ENCODE measurements around the gene PRKCB.

PRKCB gene

GRCh38 chr16:23981429-23982399 lies 145.9 kb downstream of the PRKCB start:
- Histone ChIP-seq H3K27ac (ENCODE audit: low read depth, low read length, severe bottlenecking) (no peak overlapping the region), H3K36me3 (ENCODE audit: control insufficient read depth, insufficient read depth, low read length) (no peaks in the 10 kb centered on the region), H3K9me3 (ENCODE audit: control insufficient read depth, low read length) (no peaks in the 10 kb centered on the region), H3K4me3 (ENCODE audit: extremely low read depth, insufficient read depth, low read length, poor library complexity, severe bottlenecking) (no peak overlapping the region), H3K4me1 (ENCODE audit: control insufficient read depth, insufficient read depth, low read length, poor library complexity, severe bottlenecking) (no peaks in the 10 kb centered on the region)
- 57 to 100% methylated on average over 1 of the region's 4 CpGs for WGBS, 2 experiments (ENCODE audit: insufficient coverage in 2 of 2)

GRCh38 chr16:23986455-23986854 lies 150.7 kb downstream of the PRKCB start:
- no peak overlapping the region for H3K27ac ChIP-seq (ENCODE audit: low read depth, low read length, severe bottlenecking)
- H3K4me1 ChIP-seq (ENCODE audit: control insufficient read depth, insufficient read depth, low read length, poor library complexity, severe bottlenecking), result no peaks in the 10 kb centered on the region
- H3K4me3 ChIP-seq (ENCODE audit: extremely low read depth, insufficient read depth, low read length, poor library complexity, severe bottlenecking), result no peak overlapping the region
- H3K9me3 ChIP-seq (ENCODE audit: control insufficient read depth, low read length), result no peaks in the 10 kb centered on the region
- no peaks in the 10 kb centered on the region for H3K36me3 ChIP-seq (ENCODE audit: control insufficient read depth, insufficient read depth, low read length)
- no CpG with 5 or more reads among the region's 2 CpGs for WGBS, 2 experiments (ENCODE audit: insufficient coverage in 2 of 2)

DNA sequence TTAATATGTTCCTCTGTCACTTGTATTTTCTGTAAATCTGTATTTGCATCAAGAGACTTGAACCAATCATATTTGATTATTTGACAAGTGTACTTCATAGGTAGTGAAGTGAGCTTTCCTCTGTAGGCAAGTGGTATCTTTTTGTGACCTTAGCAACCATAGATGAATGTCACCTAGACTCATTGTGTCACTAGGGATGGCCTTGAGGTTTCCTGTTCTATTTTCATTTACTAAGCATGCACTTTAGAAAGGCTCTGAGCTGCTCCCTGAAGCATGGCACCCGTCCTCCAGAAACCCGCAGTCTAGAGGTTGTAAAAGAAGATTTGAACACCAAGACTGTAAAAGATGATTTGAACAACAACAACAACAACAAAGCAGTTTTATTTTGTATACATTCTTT lies 151.7 kb downstream of the PRKCB start:
- Histone ChIP-seq H3K4me1 (ENCODE audit: control insufficient read depth, insufficient read depth, low read length, poor library complexity, severe bottlenecking) (no peaks in the 10 kb centered on the region), H3K9me3 (ENCODE audit: control insufficient read depth, low read length) (no peaks in the 10 kb centered on the region), H3K36me3 (ENCODE audit: control insufficient read depth, insufficient read depth, low read length) (no peaks in the 10 kb centered on the region), H3K27ac (ENCODE audit: low read depth, low read length, severe bottlenecking) (no peak overlapping the region), H3K4me3 (ENCODE audit: extremely low read depth, insufficient read depth, low read length, poor library complexity, severe bottlenecking) (no peak overlapping the region)
- no CpG with 5 or more reads among the region's 2 CpGs for WGBS, 2 experiments (ENCODE audit: insufficient coverage in 2 of 2)

- WGBS, 2 experiments (ENCODE audit: insufficient coverage in 2 of 2), result 73 to 100% methylated on average over 1 of the region's 3 CpGs
- no peaks in the 10 kb centered on the region for H3K4me1 ChIP-seq (ENCODE audit: control insufficient read depth, insufficient read depth, low read length, poor library complexity, severe bottlenecking)
These were observed 154.7 kb downstream of the PRKCB start for GRCh38 chr16:23990507-23990906.

DNA sequence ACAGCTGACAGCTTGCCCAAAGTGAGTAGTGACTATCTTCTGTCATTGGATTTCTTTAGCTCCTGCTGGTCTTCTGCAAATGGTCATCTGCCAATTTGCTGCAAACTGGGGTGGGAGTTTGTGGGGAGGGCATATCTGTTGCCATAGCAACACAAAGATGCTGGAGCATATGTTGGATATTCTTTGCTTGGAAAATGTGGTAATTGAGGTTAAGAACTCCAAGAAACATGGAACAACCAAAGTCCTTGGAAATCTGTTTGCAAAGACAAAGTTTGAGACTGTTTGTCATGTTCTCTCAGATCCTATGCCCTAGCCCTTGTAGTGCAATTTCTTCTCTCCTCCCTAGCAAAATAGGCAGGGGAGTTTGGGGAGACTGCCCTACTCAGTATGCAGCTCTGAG lies 155.3 kb downstream of the PRKCB start:
- Histone ChIP-seq H3K27ac (ENCODE audit: low read depth, low read length, severe bottlenecking) (no peak overlapping the region), H3K4me3 (ENCODE audit: extremely low read depth, insufficient read depth, low read length, poor library complexity, severe bottlenecking) (no peak overlapping the region), H3K36me3 (ENCODE audit: control insufficient read depth, insufficient read depth, low read length) (no peaks in the 10 kb centered on the region), H3K9me3 (ENCODE audit: control insufficient read depth, low read length) (no peaks in the 10 kb centered on the region), H3K4me1 (ENCODE audit: control insufficient read depth, insufficient read depth, low read length, poor library complexity, severe bottlenecking) (no peaks in the 10 kb centered on the region)

More at GRCh38 chr16:23990507-23990906, 154.7 kb downstream of the PRKCB start:
- Histone ChIP-seq H3K27ac (ENCODE audit: low read depth, low read length, severe bottlenecking) (no peak overlapping the region), H3K4me3 (ENCODE audit: extremely low read depth, insufficient read depth, low read length, poor library complexity, severe bottlenecking) (no peak overlapping the region), H3K36me3 (ENCODE audit: control insufficient read depth, insufficient read depth, low read length) (no peaks in the 10 kb centered on the region), H3K9me3 (ENCODE audit: control insufficient read depth, low read length) (no peaks in the 10 kb centered on the region)

- Histone ChIP-seq H3K4me1 (ENCODE audit: control insufficient read depth, insufficient read depth, low read length, poor library complexity, severe bottlenecking) (no peaks in the 10 kb centered on the region), H3K36me3 (ENCODE audit: control insufficient read depth, insufficient read depth, low read length) (no peaks in the 10 kb centered on the region), H3K27ac (ENCODE audit: low read depth, low read length, severe bottlenecking) (no peak overlapping the region), H3K4me3 (ENCODE audit: extremely low read depth, insufficient read depth, low read length, poor library complexity, severe bottlenecking) (no peak overlapping the region), H3K9me3 (ENCODE audit: control insufficient read depth, low read length) (no peaks in the 10 kb centered on the region)
- WGBS, 2 experiments (ENCODE audit: insufficient coverage in 2 of 2), result 100% methylated on average over 1 of the region's 1 CpG; no CpG with 5 or more reads in 1 of the 2 experiments
These were observed 158.8 kb downstream of the PRKCB start for GRCh38 chr16:23994615-23995014.

DNA sequence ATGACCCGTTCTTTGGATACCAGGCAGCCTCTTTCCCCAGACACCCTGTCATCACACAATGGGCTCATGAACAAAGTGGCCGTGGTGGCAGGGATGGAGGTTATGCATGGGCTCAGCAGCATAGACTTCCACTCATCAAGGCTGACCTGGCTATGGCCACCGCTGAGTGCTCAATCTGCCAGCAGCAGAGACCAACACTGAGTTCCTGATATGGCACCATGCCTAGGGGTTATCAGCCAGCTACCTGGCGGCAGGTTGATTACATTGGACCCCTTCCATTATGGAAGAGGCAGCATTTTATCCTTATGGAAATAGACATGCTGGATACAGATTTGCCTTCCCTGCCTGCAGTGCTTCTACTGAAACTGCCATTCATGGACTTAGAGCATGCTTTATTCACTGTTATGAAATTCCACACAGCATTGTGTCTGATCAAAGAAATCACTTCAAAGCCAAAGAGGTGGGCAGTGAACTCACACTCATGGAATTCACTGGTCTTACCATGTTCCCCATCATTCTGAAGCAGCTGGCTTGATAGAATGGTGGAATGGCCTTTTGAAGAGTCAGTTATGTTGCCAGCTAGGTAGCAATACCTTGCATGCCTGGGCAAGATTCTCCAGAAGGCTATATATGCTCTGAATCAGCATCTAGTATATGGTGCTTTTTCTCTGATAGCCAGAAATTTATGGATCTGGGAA lies 160.6 kb downstream of the PRKCB start:
- 74 to 89% methylated on average over 3 to 4 of the region's 4 CpGs for WGBS, 2 experiments (ENCODE audit: insufficient coverage in 2 of 2)
- no peak overlapping the region for H3K27ac ChIP-seq (ENCODE audit: low read depth, low read length, severe bottlenecking)

GRCh38 chr16:23998771-23999170 lies 163.0 kb downstream of the PRKCB start:
- Histone ChIP-seq H3K36me3 (ENCODE audit: control insufficient read depth, insufficient read depth, low read length) (no peaks in the 10 kb centered on the region), H3K27ac (ENCODE audit: low read depth, low read length, severe bottlenecking) (no peak overlapping the region), H3K4me3 (ENCODE audit: extremely low read depth, insufficient read depth, low read length, poor library complexity, severe bottlenecking) (no peak overlapping the region), H3K9me3 (ENCODE audit: control insufficient read depth, low read length) (no peaks in the 10 kb centered on the region), H3K4me1 (ENCODE audit: control insufficient read depth, insufficient read depth, low read length, poor library complexity, severe bottlenecking) (no peaks in the 10 kb centered on the region)

More for the DNA sequence above, 160.6 kb downstream of the PRKCB start:
- H3K4me1 ChIP-seq (ENCODE audit: control insufficient read depth, insufficient read depth, low read length, poor library complexity, severe bottlenecking), result no peaks in the 10 kb centered on the region
- H3K4me3 ChIP-seq (ENCODE audit: extremely low read depth, insufficient read depth, low read length, poor library complexity, severe bottlenecking), result no peak overlapping the region
- H3K9me3 ChIP-seq (ENCODE audit: control insufficient read depth, low read length), result no peaks in the 10 kb centered on the region
- no peaks in the 10 kb centered on the region for H3K36me3 ChIP-seq (ENCODE audit: control insufficient read depth, insufficient read depth, low read length)

GRCh38 chr16:23999663-24000062 lies 163.9 kb downstream of the PRKCB start:
- Histone ChIP-seq H3K4me3 (ENCODE audit: extremely low read depth, insufficient read depth, low read length, poor library complexity, severe bottlenecking) (no peak overlapping the region), H3K4me1 (ENCODE audit: control insufficient read depth, insufficient read depth, low read length, poor library complexity, severe bottlenecking) (no peaks in the 10 kb centered on the region), H3K36me3 (ENCODE audit: control insufficient read depth, insufficient read depth, low read length) (no peaks in the 10 kb centered on the region), H3K27ac (ENCODE audit: low read depth, low read length, severe bottlenecking) (no peak overlapping the region), H3K9me3 (ENCODE audit: control insufficient read depth, low read length) (no peaks in the 10 kb centered on the region)
- 74 to 89% methylated on average over 4 of the region's 4 CpGs for WGBS, 2 experiments (ENCODE audit: insufficient coverage in 2 of 2)

DNA sequence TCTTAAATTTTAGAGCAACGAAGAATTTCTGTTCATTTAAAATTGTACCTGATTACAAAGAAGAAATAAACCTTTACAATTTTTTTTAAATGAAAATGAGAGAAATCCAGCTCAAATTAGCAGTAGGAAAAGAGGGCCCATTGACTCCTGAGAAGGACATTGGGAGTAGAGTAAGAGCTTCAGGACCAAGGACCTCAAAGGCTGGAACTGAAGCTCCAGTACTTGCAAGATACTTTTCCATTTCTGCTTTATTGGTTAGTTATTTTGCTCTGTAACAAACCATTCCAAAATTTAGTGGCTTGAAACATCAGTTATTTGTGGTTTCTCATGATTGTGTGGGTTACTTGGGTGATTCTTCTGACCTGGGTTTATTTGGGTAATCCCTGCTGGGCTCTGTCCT lies 165.9 kb downstream of the PRKCB start:
- Histone ChIP-seq H3K4me3 (ENCODE audit: extremely low read depth, insufficient read depth, low read length, poor library complexity, severe bottlenecking) (no peak overlapping the region), H3K27ac (ENCODE audit: low read depth, low read length, severe bottlenecking) (no peak overlapping the region), H3K9me3 (ENCODE audit: control insufficient read depth, low read length) (no peaks in the 10 kb centered on the region), H3K4me1 (ENCODE audit: control insufficient read depth, insufficient read depth, low read length, poor library complexity, severe bottlenecking) (no peaks in the 10 kb centered on the region), H3K36me3 (ENCODE audit: control insufficient read depth, insufficient read depth, low read length) (no peaks in the 10 kb centered on the region)
- WGBS, 2 experiments (ENCODE audit: insufficient coverage in 2 of 2), result no CpG with 5 or more reads among the region's 1 CpG

GRCh38 chr16:24002619-24003018 lies 166.8 kb downstream of the PRKCB start:
- H3K9me3 ChIP-seq (ENCODE audit: control insufficient read depth, low read length), result no peaks in the 10 kb centered on the region
- H3K27ac ChIP-seq (ENCODE audit: low read depth, low read length, severe bottlenecking), result no peak overlapping the region
- 43 to 100% methylated on average over 2 to 3 of the region's 4 CpGs for WGBS, 2 experiments (ENCODE audit: insufficient coverage in 2 of 2)
- no peaks in the 10 kb centered on the region for H3K36me3 ChIP-seq (ENCODE audit: control insufficient read depth, insufficient read depth, low read length)
- no peaks in the 10 kb centered on the region for H3K4me1 ChIP-seq (ENCODE audit: control insufficient read depth, insufficient read depth, low read length, poor library complexity, severe bottlenecking)
- no peak overlapping the region for H3K4me3 ChIP-seq (ENCODE audit: extremely low read depth, insufficient read depth, low read length, poor library complexity, severe bottlenecking)

Measured in mesodermal cell (in vitro differentiated cells).